RWPE1 (cell line): ENCODE data around the gene PKNOX2.

Source experiments
- CTCF ChIA-PET: fragments of 350-600 bp; sonication (Branson Sonifier 250); formaldehyde crosslinking; extraction: SDS; loops from one replicate; lab custom pipeline; 2021; lab: Yijun Ruan, JAX
- POLR2A ChIA-PET: fragments of 400-600 bp; formaldehyde crosslinking; extraction: SDS; loops from one replicate; lab custom pipeline; 2020; ENCODE audit warnings: antibody characterized with exemption; ENCODE audit not compliant: low non-redundant PET; lab: Yijun Ruan, JAX
- DNase-seq: peaks from one replicate; pipeline ENCODE4 v3.0.0; 2012; ENCODE audit warnings: low spot score
- H3K27ac ChIP-seq: fragments of 450-650 bp; 2 replicates; pipeline ENCODE4 v1.5.1; 2017
- TF ChIP-seq, protein P1 (sequence below): fragments of 450-650 bp; conservative IDR thresholded peaks from 2 replicates; pipeline ENCODE4 v1.5.1; 2017; ENCODE audit warnings: low read depth, mild to moderate bottlenecking

Gene PKNOX2

DNA sequence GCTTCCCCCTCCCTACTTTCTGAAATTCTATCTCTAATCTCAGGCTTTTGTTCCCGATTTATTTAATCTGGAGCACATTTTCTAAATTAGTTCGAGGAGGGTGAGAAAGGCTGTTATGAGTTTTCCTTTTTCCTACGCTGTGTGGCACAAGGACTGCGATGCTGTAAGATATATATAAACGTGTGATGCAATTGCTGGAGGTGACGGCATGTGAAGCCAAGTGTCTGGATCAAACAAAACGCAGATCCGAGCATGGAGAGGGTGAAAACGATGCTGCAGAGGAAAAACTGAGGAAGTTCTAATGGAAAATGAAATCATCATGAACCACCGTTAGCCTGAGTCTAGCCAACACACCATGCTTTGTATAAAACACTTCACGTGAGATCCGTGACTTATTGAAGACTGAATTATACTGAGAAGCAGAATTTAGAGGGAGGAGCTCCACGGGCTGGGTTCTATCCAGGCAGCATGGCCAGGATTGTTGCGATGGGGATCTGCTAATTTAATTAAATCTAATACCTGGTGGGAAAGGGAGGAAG is 4.4 kb downstream of the PKNOX2 start:
- TF ChIP-seq, protein P1, sequence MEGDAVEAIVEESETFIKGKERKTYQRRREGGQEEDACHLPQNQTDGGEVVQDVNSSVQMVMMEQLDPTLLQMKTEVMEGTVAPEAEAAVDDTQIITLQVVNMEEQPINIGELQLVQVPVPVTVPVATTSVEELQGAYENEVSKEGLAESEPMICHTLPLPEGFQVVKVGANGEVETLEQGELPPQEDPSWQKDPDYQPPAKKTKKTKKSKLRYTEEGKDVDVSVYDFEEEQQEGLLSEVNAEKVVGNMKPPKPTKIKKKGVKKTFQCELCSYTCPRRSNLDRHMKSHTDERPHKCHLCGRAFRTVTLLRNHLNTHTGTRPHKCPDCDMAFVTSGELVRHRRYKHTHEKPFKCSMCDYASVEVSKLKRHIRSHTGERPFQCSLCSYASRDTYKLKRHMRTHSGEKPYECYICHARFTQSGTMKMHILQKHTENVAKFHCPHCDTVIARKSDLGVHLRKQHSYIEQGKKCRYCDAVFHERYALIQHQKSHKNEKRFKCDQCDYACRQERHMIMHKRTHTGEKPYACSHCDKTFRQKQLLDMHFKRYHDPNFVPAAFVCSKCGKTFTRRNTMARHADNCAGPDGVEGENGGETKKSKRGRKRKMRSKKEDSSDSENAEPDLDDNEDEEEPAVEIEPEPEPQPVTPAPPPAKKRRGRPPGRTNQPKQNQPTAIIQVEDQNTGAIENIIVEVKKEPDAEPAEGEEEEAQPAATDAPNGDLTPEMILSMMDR, result no peak
- DNase-seq, result no peak
- no peak overlapping the region for H3K27ac ChIP-seq
- POLR2A ChIA-PET, result no interaction called here
- CTCF ChIA-PET, result interaction anchor here (0.6 kb wide), 1 partner anchor 180 kb away, joined by 7 read pairs; no protein-coding TSS in a partner anchor

DNA sequence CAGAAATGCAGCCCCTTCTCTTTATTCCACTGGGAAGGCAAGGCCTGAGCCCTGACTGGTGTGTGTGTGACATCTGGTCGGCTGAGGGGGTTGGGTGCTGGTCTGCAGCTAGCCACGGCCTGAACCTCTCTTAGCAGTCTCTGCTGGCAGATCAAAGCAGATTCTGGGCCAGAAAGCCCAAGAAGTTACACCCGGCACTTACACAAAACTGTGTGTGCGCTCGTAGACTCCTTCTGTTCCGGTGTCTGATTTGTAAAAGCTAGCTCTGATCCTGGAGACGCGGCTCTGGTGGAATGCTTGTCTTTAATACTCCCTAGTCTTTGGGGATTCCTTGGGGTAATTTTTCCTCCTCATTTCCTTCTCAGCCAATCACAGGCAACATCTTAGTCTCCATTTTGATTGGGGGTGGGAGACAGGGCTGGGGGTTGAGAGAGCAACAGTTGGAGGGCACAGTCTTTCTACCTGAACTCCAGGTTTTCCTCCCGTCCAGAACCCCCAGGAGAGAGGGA is 5.5 kb downstream of the PKNOX2 start:
- TF ChIP-seq, protein P1, result no peak
- CTCF ChIA-PET, result interaction anchor here (0.6 kb wide), 1 partner anchor 335 kb away, joined by 4 read pairs; no protein-coding TSS in a partner anchor
- no peak overlapping the region for H3K27ac ChIP-seq
- POLR2A ChIA-PET, result no interaction called here
- DNase-seq, result no peak

DNA sequence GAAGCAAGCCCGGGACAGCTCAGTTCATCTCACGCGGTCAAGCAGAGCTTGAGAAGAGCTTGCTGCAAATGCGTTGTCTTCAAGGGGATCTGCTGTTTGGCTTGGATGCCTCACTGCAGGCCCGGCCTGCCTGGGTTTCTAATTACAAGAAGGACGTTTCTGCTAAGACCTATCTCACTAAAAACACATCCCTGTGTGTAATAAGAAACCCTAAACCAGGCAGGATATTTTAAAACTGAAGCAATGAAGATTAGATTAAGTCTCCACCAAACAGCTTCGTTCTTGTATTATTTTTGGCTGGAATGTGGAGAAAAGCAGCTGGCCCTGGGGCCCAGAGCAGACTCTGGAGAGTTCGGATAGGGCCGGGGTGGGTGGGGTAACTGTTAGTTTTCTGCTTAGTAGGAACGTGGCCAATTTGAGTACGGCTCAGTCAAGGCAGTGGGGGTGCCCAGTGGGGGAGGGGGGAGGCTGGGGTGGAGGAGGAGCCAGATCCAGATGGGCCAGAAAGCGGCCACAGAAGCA is 6.0 kb downstream of the PKNOX2 start:
- no peak for DNase-seq
- no peak overlapping the region for H3K27ac ChIP-seq
- ChIA-PET CTCF (interaction anchor here (0.6 to 0.7 kb wide), 2 partner anchors 154 to 336 kb away, joined by 3 to 4 read pairs; no protein-coding TSS in a partner anchor), POLR2A (no interaction called here)
- TF ChIP-seq, protein P1, result no peak

DNA sequence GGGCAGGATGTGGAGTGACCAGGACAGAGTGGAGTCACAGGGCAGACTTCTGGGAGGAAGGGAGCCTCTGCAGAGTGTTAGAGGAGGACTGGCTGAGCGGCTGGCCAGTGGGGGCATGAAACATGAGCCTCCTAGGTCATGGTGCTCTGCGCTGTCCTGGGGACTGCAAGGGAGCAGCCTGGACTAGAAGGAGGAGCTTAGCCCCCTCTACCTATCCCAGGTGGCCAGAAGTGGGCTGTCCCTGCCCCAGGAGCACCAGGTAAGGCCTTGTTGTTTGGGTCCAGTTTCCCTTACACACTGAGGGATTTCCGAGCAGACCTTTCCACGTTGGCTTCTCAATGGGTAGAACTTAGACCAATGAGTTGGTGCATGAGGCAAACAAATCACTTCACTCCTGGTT is 7.4 kb downstream of the PKNOX2 start:
- TF ChIP-seq, protein P1, result no peak
- H3K27ac ChIP-seq, result no peak overlapping the region
- no peak for DNase-seq
- ChIA-PET POLR2A (no interaction called here), CTCF (interaction anchor here (0.6 kb wide), 1 partner anchor 23 kb away, joined by 3 read pairs; no protein-coding TSS in a partner anchor)

DNA sequence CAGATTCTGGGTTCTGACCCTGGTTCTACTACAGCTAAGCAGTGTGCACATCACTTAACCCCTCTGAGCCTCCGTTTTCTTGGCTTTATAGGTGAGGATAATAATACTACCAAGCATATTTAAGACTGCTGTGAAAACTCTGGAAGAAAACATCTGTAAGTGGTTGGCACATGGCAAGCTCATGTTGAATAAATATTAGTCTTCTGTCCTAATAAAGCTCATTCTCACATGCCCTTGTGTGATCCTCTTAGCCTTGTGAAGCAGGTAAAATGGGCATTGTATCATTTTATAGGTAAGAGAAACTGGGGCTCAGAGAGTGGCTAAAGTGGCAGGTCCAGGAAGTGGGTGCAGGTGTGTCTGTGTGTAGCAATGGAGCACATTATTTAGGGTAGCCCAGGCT is 8.5 kb downstream of the PKNOX2 start:
- ChIA-PET POLR2A (no interaction called here), CTCF (interaction anchor here (0.8 kb wide), 1 partner anchor 8 kb away, joined by 3 read pairs; the partner anchor contains the start of gene PKNOX2)
- DNase-seq, result no peak
- TF ChIP-seq, protein P1, result no peak
- no peak overlapping the region for H3K27ac ChIP-seq

DNA sequence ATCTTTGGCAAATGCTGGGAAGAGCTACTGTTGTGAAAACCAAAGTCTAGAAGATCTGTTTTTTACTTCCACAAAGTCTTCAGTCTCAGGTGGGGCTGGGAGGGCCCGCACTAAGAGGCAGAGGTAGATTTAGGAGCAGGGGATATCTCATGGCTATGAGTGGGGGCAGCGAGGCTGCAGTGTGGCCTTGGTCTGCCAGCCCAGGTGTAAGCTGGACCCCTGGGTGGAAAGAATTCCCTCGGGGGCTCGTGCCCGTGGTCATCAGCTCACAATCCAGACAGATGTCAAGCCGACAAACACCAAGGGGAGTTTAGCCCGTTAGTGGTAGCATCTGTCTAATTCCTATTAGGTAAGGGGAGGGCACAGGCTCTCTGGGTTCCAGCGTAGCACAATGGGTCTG is 9.0 kb downstream of the PKNOX2 start:
- no peak for DNase-seq
- CTCF ChIA-PET, result interaction anchor here (2.0 kb wide), 1 partner anchor 9 kb away, joined by 8 read pairs; the partner anchor contains the start of gene PKNOX2

More for the DNA sequence above, 9.0 kb downstream of the PKNOX2 start:
- H3K27ac ChIP-seq, result no peak overlapping the region
- POLR2A ChIA-PET, result no interaction called here
- TF ChIP-seq, protein P1, result no peak
